SK-N-SH treated with all-trans-retinoic acid at 6 μM for 48 hours (cell line): ENCODE results near the gene ATF6.

ENCODE experiments used
- ATAC-seq: fragments of 200-7000 bp; cut with Tn5 transposase; 3 replicates; pipeline ENCODE4 v1.9.1; 2020; ENCODE audit warnings: mild to moderate bottlenecking, moderate library complexity
- ARNTL ChIP-seq: fragments of 450-650 bp; formaldehyde crosslinking; IDR thresholded peaks from 2 replicates; pipeline ENCODE4 v1.5.0; 2020; ENCODE audit warnings: low read depth, mild to moderate bottlenecking, moderate library complexity, borderline replicate concordance
- BACH2 ChIP-seq: fragments of 250-450 bp; sonication (Bioruptor Pico); IDR thresholded peaks from 2 replicates; pipeline ENCODE4 v1.9.0; 2021; ENCODE audit warnings: mild to moderate bottlenecking, borderline replicate concordance
- CREB5 ChIP-seq: fragments of 250-450 bp; sonication (Bioruptor Pico); IDR thresholded peaks from 2 replicates; pipeline ENCODE4 v1.5.1; 2020; ENCODE audit warnings: low read depth, mild to moderate bottlenecking, moderate library complexity
- CSDC2 ChIP-seq: fragments of 250-450 bp; sonication (Bioruptor Pico); IDR thresholded peaks from 2 replicates; pipeline ENCODE4 v1.5.0; 2020; ENCODE audit warnings: mild to moderate bottlenecking, moderate library complexity
- CSRNP3 ChIP-seq: fragments of 250-450 bp; sonication (Bioruptor Pico); IDR thresholded peaks from 2 replicates; pipeline ENCODE4 v1.5.1; 2021; ENCODE audit warnings: mild to moderate bottlenecking, moderate library complexity
- ESRRG ChIP-seq: fragments of 250-450 bp; sonication (Bioruptor Pico); IDR thresholded peaks from 2 replicates; pipeline ENCODE4 v1.6.1; 2021; ENCODE audit warnings: mild to moderate bottlenecking
- GLIS3 ChIP-seq: fragments of 250-450 bp; sonication (Bioruptor Pico); IDR thresholded peaks from 2 replicates; pipeline ENCODE4 v1.5.0; 2020; ENCODE audit warnings: mild to moderate bottlenecking, moderate library complexity
- OSR1 ChIP-seq: fragments of 250-450 bp; sonication (Bioruptor Pico); IDR thresholded peaks from 2 replicates; pipeline ENCODE4 v1.8.0; 2022; ENCODE audit warnings: moderate library complexity, mild to moderate bottlenecking, inconsistent platforms
- PATZ1 ChIP-seq: fragments of 250-450 bp; sonication (Bioruptor Pico); IDR thresholded peaks from 2 replicates; pipeline ENCODE4 v1.8.0; 2020; ENCODE audit warnings: mild to moderate bottlenecking, moderate library complexity, borderline replicate concordance
- POU6F1 ChIP-seq: fragments of 250-450 bp; sonication (Bioruptor Pico); IDR thresholded peaks from 2 replicates; pipeline ENCODE4 v1.8.0; 2021; ENCODE audit warnings: low read depth, mild to moderate bottlenecking, moderate library complexity, borderline replicate concordance
- RARB ChIP-seq: fragments of 250-450 bp; sonication (Bioruptor Pico); IDR thresholded peaks from 2 replicates; pipeline ENCODE4 v1.8.0; 2021; ENCODE audit warnings: mild to moderate bottlenecking, moderate library complexity
- SNAI2 ChIP-seq: fragments of 250-450 bp; sonication (Bioruptor Pico); IDR thresholded peaks from 2 replicates; pipeline ENCODE4 v1.5.0; 2020; ENCODE audit warnings: mild to moderate bottlenecking, moderate library complexity
- TCF4 ChIP-seq: fragments of 250-450 bp; sonication (Bioruptor Pico); IDR thresholded peaks from 2 replicates; pipeline ENCODE4 v1.8.0; 2021; ENCODE audit warnings: mild to moderate bottlenecking, moderate library complexity, borderline replicate concordance
- TOX ChIP-seq: fragments of 250-450 bp; sonication (Bioruptor Pico); IDR thresholded peaks from 2 replicates; pipeline ENCODE4 v1.8.0; 2021; ENCODE audit warnings: mild to moderate bottlenecking, moderate library complexity, borderline replicate concordance
- TSHZ2 ChIP-seq: fragments of 250-450 bp; sonication (Bioruptor Pico); IDR thresholded peaks from 2 replicates; pipeline ENCODE4 v1.5.0; 2020; ENCODE audit warnings: mild to moderate bottlenecking, moderate library complexity
- ZC3H10 ChIP-seq: fragments of 250-450 bp; sonication (Bioruptor Pico); IDR thresholded peaks from 2 replicates; pipeline ENCODE4 v1.5.1; 2021; ENCODE audit warnings: mild to moderate bottlenecking, moderate library complexity
- ZFP3 ChIP-seq: fragments of 250-450 bp; sonication (Bioruptor Pico); IDR thresholded peaks from 2 replicates; pipeline ENCODE4 v1.5.0; 2020; ENCODE audit warnings: mild to moderate bottlenecking, moderate library complexity
- ZFP30 ChIP-seq: fragments of 450-650 bp; formaldehyde crosslinking; IDR thresholded peaks from 2 replicates; pipeline ENCODE4 v1.5.0; 2022; ENCODE audit warnings: mild to moderate bottlenecking, moderate library complexity
- ZNF565 ChIP-seq: fragments of 450-650 bp; formaldehyde crosslinking; conservative IDR thresholded peaks from 2 replicates; pipeline ENCODE4 v1.5.0; 2020; ENCODE audit warnings: low read depth, mild to moderate bottlenecking, moderate library complexity
- ZNF70 ChIP-seq: fragments of 450-650 bp; formaldehyde crosslinking; IDR thresholded peaks from 2 replicates; pipeline ENCODE4 v1.5.0; 2020; ENCODE audit warnings: mild to moderate bottlenecking, moderate library complexity
- ZNF8 ChIP-seq: fragments of 450-650 bp; formaldehyde crosslinking; IDR thresholded peaks from 2 replicates; pipeline ENCODE4 v1.5.0; 2020; ENCODE audit warnings: mild to moderate bottlenecking, moderate library complexity

ATF6 gene

GRCh38 chr1:161766102-161766981 is at the start of gene ATF6:
Gene ATF6, plus strand, starts transcription at chr1:161766320. Its CDS starts 41 bp downstream, at chr1:161766361.
- peak; percentile 80 for ATAC-seq
- TF ChIP-seq POU6F1 (CRISPR knock-in tag) (peak; percentile 88; the same call in 1 of the 2 replicates), ZFP3 (CRISPR knock-in tag) (no peak), TOX (CRISPR knock-in tag) (0 out of 2 replicates have a peak, but pooled peaks have one; percentile 28), ZC3H10 (CRISPR knock-in tag) (no peak), ZFP30 (CRISPR knock-in tag) (no peak)

- no peak for TF ChIP-seq TCF4 (CRISPR knock-in tag)
- TF ChIP-seq SNAI2, result no peak
- no peak for TF ChIP-seq ESRRG (CRISPR knock-in tag)
- no peak for ATAC-seq
Observed at GRCh38 chr1:161718559-161719324, 47.4 kb upstream of the ATF6 start.

- TF ChIP-seq ESRRG (CRISPR knock-in tag), result no peak
- no peak for TF ChIP-seq RARB (CRISPR knock-in tag)
- no peak for TF ChIP-seq CSRNP3
- no peak for TF ChIP-seq ZNF8 (CRISPR knock-in tag)
- no peak for TF ChIP-seq GLIS3
- TF ChIP-seq ZFP30 (CRISPR knock-in tag), result no peak
- no peak for TF ChIP-seq ZFP3 (CRISPR knock-in tag)
- no peak for TF ChIP-seq ZNF70 (CRISPR knock-in tag)
- TF ChIP-seq TSHZ2 (CRISPR knock-in tag), result no peak
- no peak for TF ChIP-seq ARNTL
- no peak for TF ChIP-seq CREB5 (CRISPR knock-in tag)
- TF ChIP-seq ZNF565, result no peak
- TF ChIP-seq TOX (CRISPR knock-in tag), result no peak
- no peak for TF ChIP-seq TCF4 (CRISPR knock-in tag)
- no peak for TF ChIP-seq OSR1
- no peak for TF ChIP-seq PATZ1
- TF ChIP-seq CSDC2 (CRISPR knock-in tag), result no peak
- TF ChIP-seq SNAI2, result no peak
- TF ChIP-seq POU6F1 (CRISPR knock-in tag), result no peak
- TF ChIP-seq BACH2 (CRISPR knock-in tag), result no peak
- TF ChIP-seq, all 23 proteins: peak for 0
- ATAC-seq, result no peak
Observed at GRCh38 chr1:161719325-161719611, 46.9 kb upstream of the ATF6 start.
